HFFc6 (cell line): ENCODE data around the gene LRAT. TPM values are rescaled to one million over a fixed set of nuclear protein-coding genes. Genes with fewer than 3 reads are reported as not detected.

Source experiments
- DNase-seq: peaks from one replicate; pipeline ENCODE4 v3.0.0-alpha.2; 2018
- H3K27ac Mint-ChIP-seq: 2 replicates; pipeline ENCODE4 v1.8.0; 2020; ENCODE audit warnings: mild to moderate bottlenecking, mixed read lengths
- H3K27me3 Mint-ChIP-seq: 2 replicates; pipeline ENCODE4 v1.8.0; 2021; ENCODE audit warnings: mild to moderate bottlenecking, moderate library complexity, mixed read lengths; ENCODE audit not compliant: insufficient read depth
- H3K36me3 Mint-ChIP-seq: 2 replicates; pipeline ENCODE4 v1.8.0; 2021; ENCODE audit warnings: low read depth, mixed read lengths
- H3K4me1 Mint-ChIP-seq: 2 replicates; pipeline ENCODE4 v1.8.0; 2020; ENCODE audit warnings: low read depth, mixed read lengths
- H3K4me3 Mint-ChIP-seq: 2 replicates; pipeline ENCODE4 v1.8.0; 2020; ENCODE audit warnings: mild to moderate bottlenecking, moderate library complexity, mixed read lengths
- H3K9me3 Mint-ChIP-seq: 2 replicates; pipeline ENCODE4 v1.8.0; 2020; ENCODE audit warnings: mild to moderate bottlenecking, mixed read lengths
- total RNA-seq, 6 experiments: library from RNA; stranded (reverse); fragmentation: NEBNext Ultra II Directional; extraction: Animal tissue kit (Norgen Biotek cat#: 25700); gene quantifications; 2 replicates in 1 of 6; 3 replicates in 5 of 6; pipeline ENCODE4 v1.2.3, GENCODE V29; 2021
- TF ChIP-seq, protein P1 (sequence below): fragments of 200-600 bp; sonication (generic); IDR thresholded peaks from 2 replicates; pipeline ENCODE4 v1.5.0; 2021; ENCODE audit warnings: antibody characterized with exemption, mild to moderate bottlenecking

LRAT gene
- total RNA-seq, 6 experiments from 2014 or later = not detected

DNA sequence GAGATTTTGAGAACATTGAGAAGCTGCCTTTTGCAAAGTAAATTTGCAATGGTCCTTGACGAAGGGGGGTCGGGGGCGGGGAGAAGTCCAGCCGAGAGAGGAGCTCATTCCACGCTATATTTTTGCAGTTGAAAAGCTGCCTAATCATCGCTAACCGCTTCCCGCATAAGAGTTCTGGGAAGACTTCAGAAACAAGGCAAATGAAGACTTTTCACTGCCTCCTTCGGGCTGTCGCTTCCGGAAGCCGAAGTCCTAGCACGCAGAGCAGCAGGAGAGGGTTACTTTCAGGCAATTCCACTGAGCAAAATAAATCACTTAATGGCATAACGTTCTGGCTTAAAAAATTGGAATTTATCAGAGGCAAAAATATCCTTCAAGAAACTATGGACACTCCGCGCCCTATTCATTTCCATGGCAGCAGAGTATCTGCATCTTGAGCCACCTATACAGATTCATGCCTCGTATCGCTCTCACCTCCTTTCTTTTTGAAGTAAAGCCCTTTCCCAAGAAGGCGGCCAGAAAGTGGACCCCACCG lies 2.6 kb upstream of the LRAT start:
- no peaks in the 10 kb centered on the region for H3K36me3 Mint-ChIP-seq
- no peak for DNase-seq
- H3K27me3 Mint-ChIP-seq = peaks cover 19% of the 10 kb centered on the region
- TF ChIP-seq, protein P1, sequence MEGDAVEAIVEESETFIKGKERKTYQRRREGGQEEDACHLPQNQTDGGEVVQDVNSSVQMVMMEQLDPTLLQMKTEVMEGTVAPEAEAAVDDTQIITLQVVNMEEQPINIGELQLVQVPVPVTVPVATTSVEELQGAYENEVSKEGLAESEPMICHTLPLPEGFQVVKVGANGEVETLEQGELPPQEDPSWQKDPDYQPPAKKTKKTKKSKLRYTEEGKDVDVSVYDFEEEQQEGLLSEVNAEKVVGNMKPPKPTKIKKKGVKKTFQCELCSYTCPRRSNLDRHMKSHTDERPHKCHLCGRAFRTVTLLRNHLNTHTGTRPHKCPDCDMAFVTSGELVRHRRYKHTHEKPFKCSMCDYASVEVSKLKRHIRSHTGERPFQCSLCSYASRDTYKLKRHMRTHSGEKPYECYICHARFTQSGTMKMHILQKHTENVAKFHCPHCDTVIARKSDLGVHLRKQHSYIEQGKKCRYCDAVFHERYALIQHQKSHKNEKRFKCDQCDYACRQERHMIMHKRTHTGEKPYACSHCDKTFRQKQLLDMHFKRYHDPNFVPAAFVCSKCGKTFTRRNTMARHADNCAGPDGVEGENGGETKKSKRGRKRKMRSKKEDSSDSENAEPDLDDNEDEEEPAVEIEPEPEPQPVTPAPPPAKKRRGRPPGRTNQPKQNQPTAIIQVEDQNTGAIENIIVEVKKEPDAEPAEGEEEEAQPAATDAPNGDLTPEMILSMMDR = no peak
- no peak overlapping the region for H3K27ac Mint-ChIP-seq
- H3K4me3 Mint-ChIP-seq = no peak overlapping the region
- peaks cover 4% of the 10 kb centered on the region; the same call in 1 of the 2 replicates for H3K9me3 Mint-ChIP-seq
- H3K4me1 Mint-ChIP-seq = no peaks in the 10 kb centered on the region

DNA sequence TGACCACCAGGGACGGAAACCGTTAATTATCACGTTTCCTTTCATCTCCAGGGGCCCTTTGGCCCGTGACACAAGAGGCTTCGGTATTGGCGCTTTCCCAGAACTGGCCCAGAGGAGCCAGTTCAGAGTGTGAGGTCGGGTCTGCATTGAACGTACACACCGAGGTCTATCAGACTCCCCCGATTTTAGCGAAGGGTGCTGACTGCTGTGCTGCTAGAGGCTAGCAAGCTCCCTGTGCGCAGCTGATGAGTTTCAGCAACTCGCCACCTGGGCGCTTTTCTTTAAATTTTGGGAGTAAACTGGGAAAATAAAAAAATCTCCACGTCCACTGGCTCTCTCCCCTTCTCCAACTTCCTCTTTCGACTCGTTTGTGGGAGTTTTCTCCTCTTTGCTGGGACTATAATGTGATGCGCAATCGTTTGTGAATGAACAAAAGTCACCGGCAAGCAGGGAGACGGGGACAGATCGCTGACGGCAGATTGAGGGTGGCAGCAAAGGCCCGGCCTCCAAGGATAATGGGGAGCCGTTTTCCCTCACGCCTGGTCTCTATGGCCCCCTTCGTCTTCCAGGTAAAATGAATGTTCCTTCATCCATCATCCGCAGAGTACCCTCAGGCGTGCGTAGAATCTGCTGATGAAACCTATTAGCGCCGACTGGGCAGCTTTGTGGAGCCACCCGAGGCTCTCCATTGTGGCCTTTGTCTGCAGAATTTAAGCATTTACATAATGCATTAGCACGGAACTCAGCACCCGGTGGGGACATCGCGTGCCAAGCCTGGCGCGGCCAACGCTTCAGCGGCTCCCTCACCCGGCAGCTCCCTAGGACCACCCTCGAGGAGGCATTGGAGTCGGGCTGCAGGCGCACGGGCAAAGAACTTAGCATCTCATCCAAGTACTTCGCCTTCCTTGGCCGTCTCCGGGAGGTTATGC lies 1.6 kb upstream of the LRAT start:
- DNase-seq = no peak

DNA sequence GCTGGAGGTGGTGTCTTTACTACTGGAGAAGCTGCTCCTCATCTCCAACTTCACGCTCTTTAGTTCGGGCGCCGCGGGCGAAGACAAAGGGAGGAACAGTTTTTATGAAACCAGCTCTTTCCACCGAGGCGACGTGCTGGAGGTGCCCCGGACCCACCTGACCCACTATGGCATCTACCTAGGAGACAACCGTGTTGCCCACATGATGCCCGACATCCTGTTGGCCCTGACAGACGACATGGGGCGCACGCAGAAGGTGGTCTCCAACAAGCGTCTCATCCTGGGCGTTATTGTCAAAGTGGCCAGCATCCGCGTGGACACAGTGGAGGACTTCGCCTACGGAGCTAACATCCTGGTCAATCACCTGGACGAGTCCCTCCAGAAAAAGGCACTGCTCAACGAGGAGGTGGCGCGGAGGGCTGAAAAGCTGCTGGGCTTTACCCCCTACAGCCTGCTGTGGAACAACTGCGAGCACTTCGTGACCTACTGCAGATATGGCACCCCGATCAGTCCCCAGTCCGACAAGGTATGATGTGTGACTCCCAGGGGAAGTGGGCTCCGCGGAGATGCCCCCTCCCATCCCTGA lies 634 bp downstream of the LRAT start:
- TF ChIP-seq, protein P1 = no peak
- no peaks in the 10 kb centered on the region for H3K36me3 Mint-ChIP-seq
- H3K27me3 Mint-ChIP-seq = peaks cover 19% of the 10 kb centered on the region
- H3K4me3 Mint-ChIP-seq = no peak overlapping the region
- no peaks in the 10 kb centered on the region for H3K4me1 Mint-ChIP-seq
- H3K27ac Mint-ChIP-seq = no peak overlapping the region
- peaks cover 4% of the 10 kb centered on the region; the same call in 1 of the 2 replicates for H3K9me3 Mint-ChIP-seq
- DNase-seq = no peak

More for the DNA sequence above, 1.6 kb upstream of the LRAT start:
- H3K4me1 Mint-ChIP-seq = no peaks in the 10 kb centered on the region
- H3K36me3 Mint-ChIP-seq = no peaks in the 10 kb centered on the region
- no peak overlapping the region for H3K4me3 Mint-ChIP-seq
- no peak overlapping the region for H3K27ac Mint-ChIP-seq
- H3K9me3 Mint-ChIP-seq = peaks cover 4% of the 10 kb centered on the region; the same call in 1 of the 2 replicates
- peaks cover 19% of the 10 kb centered on the region for H3K27me3 Mint-ChIP-seq
- TF ChIP-seq, protein P1 = no peak

DNA sequence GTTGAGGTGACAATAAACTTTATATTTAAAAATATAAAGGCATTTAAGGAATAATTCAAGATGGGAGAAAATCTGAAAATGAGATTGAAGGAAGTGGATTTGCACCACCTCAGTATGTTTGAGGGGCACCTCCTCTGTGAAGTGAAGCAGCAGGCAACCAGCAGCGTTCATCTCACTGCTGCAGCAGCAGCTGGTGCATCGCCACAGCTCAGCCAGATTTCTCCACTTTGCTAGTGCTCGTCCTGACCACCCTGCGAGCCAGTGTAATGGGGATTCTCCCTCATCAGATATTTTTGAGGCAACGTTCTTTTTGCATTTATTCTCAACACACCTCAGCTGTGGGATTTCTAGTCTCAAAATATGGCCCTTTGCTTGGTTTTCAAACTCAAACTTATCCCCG lies 13.9 kb downstream of the LRAT start:
- Mint-ChIP-seq H3K4me1 (no peaks in the 10 kb centered on the region), H3K27me3 (peaks cover 2% of the 10 kb centered on the region; the same call in 1 of the 2 replicates), H3K36me3 (no peaks in the 10 kb centered on the region), H3K27ac (no peak overlapping the region), H3K4me3 (no peak overlapping the region), H3K9me3 (no peaks in the 10 kb centered on the region; the same call in 1 of the 2 replicates)
- DNase-seq = no peak
- TF ChIP-seq, protein P1 = no peak

DNA sequence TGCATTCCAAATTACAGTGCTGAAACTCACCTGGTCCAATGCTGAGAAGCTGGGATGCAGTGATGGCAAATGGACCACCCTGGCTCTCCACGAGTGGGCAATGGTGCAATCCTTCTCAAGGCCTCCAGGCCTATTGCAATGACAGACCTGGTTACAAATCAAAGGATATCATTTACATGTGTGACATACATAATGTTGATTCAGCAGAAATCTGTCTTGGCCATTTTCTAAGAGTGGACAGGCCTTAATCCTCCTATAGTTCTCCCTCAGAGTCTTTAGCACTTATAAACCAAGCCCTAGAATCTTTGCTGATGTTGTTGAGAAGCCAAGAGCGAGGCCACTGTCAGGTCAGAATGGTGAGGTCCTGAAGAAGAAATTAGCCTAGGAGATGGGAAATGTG lies 17.1 kb downstream of the LRAT start:
- H3K4me3 Mint-ChIP-seq = no peak overlapping the region
- H3K36me3 Mint-ChIP-seq = no peaks in the 10 kb centered on the region
- no peak overlapping the region for H3K27ac Mint-ChIP-seq
- H3K27me3 Mint-ChIP-seq = no peaks in the 10 kb centered on the region
- TF ChIP-seq, protein P1 = no peak
- no peaks in the 10 kb centered on the region; the same call in 1 of the 2 replicates for H3K9me3 Mint-ChIP-seq
- no peaks in the 10 kb centered on the region for H3K4me1 Mint-ChIP-seq
- no peak for DNase-seq
